Fibroblast of skin of back (primary cell): ENCODE measurements around the gene ZNF280D.

ENCODE experiments used
- DNase-seq: peaks from one replicate; pipeline ENCODE4 v3.0.0-alpha.2; 2013

The ZNF280D gene

DNA sequence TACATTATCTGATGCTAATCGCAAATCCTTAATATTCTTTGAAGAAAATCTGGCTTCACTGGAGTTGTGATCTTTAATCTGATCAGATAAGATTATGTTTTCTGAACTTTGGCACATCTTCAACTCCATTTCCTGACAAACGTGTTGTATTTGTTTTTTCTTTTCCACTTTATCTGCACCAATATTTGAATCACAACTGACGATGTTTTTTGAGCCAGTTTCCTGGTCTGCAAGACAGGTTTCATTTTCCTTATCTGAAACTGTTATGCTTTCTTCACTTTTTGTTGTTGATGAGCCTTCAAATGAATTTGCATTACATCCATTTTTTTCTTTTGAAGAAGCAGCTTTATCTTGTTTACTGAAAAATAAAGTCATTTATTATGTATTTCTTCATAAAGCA lies 101.5 kb downstream of the ZNF280D start:
- DNase-seq: no peak

DNA sequence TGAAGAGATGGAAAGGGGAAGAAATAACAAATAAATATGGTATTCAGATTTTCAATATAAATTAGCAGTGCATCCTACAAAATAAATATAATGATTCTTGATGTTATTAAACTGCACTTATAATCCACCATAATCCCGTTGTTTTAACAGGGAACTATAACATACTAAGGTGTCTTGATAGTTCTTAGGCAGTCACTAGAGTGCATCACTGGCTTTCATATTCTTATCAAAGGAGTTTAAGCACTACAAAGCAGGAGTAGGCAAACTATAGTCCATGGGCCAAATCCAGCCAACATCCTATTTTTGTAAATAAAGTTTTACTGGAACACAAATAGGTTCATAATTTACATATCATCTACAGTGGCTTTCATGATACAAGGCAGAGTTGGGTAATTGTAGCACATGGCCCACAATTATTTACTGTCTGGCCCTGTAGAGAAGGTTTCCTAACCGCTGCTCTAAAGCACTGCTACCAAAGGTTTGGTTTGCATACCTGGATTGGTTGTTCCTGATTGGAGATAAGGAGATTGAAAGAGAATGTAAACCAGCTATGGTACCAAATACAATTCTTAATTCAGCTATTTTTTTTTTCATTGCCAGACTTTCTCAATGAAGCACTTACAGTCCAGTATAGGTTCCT lies 104.3 kb downstream of the ZNF280D start:
- no peak for DNase-seq

DNA sequence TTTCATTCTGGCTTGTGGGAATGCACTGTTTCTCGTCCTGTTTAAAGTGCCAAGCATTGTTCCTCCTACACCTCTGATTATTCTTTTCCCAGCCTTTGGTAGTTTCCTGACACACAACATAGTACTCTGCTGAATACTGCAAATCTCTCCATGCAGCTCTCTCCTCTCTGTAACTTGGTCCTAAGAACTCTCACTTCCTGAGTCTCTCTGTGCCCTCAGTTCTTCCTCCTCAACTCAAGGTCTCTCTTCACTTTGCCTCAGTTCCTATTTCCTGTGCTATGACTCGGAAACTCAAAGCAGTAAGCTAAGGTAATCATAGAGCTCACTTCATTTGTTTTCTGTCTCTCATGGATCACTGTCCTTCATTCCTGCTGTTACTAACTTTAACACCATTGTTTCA lies 113.4 kb downstream of the ZNF280D start:
- no peak for DNase-seq

DNA sequence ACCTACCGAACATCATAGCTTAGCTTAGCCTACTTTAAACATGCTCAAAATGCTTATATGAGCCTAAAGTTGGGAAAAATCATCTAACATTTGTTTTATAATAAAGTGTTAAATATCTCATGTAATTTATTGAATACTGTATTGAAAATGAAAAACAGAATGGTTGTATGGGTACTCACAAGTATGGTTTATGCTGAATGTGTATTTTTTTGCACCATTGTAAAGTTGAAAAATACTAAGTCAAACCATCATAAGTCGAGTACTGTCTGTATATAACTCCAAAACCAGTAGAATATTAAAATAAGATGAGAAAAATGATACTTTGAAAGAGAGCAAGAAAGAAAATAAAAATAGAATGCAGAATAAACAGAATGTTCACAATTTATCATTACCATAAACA lies 115.7 kb downstream of the ZNF280D start:
- DNase-seq: no peak

DNA sequence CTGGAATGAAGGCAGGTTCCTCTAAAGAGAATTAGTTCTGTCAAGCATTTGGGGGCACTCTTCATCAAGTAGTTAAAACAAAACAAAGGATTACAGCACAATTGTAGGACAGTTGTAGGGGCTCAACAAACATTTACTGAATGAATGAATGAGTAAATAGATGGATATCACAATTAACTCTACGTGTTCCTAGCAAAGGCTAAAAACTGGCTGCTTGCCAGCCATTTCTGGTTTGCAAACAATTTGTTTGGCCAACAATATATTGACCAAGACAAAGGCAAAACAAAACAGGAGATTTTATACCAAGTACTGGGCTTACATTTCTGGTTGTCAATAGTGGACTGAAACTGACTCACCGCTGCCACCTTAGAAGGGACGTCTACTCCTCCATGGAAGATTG lies 116.8 kb downstream of the ZNF280D start:
- DNase-seq: no peak

DNA sequence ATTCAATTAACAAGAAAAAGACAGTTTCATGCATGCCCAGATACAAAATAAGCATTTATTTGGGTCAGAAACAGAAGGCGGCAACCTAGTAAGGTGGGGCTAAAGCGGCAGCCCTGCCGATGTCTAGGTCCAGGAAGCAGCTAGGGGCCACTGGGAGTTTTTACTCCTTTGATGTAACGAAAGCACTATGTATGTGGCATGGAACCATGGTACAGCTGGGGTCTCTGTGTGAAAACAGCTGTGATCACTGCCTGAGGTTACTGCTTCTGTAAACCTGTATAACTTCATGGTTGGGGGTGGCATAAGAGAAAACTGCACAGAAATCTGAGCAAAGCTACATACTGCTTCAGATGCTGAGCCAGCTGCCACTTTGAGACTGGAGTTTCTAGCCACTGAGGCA lies 119.5 kb downstream of the ZNF280D start:
- DNase-seq: no peak

DNA sequence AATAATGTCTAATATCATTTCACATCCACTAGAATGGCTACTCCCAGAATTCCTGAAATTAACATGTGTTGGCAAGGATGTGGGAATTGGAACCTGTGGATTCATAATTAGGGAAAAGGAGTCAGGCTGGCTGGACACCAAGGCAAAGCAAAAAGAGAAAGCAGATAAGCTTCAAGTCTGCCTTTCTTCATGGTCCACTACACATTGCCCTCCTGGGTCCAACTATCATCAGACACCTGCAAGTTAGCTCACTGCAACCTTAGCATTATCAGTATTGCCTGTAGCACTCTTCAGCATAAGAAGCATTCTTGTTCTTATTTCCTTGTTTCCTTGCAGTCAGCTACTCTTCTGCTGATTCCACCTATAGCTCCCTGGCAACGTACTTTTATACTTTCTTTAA lies 124.3 kb downstream of the ZNF280D start:
- DNase-seq: no peak

DNA sequence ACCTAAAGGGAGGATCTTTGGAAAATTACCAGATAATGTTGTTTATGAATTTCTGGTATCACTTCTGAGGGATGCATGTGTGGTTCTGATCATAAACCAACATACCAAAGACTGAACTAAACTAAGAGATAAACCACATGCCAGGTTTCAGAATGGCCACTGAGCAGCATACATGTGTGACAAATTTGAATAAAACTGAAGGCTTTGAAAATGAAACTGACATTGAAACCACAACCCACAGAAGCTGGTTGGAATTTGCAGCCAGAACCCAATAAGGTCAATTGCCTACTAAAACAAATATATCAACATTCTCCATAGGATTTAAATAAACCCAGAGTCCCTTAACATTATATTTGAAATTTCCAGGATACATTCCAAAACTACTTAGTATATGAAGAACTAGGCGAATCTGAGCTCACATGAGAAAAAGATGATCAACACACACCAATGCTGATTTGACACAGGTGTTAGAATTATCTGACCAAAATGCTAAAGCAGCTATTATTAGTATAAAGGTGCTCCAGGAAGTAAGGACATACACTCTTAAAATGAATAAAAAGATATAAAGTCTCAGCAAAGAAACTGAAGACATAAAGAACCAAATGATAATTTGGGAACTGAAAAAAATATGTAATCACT lies 125.0 kb downstream of the ZNF280D start:
- DNase-seq: peak; percentile 38

DNA sequence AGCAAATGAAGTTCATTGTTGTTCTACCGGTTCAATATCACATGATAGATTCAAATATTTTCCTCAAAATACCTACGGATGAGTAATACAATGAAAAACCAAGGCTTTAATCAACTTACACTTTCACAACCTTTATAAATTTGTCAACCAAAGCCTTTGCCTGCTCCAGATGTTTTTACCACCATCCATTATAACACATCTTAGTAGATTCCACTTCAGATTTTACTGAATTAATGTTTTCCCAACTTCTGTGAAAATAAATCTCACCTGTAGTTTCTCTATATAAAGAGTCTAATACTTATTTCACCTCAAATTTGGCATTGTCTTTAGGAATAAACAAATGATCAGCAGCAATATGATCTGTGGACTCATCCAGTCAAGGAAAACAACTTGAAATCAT lies 131.1 kb downstream of the ZNF280D start:
- DNase-seq: no peak

DNA sequence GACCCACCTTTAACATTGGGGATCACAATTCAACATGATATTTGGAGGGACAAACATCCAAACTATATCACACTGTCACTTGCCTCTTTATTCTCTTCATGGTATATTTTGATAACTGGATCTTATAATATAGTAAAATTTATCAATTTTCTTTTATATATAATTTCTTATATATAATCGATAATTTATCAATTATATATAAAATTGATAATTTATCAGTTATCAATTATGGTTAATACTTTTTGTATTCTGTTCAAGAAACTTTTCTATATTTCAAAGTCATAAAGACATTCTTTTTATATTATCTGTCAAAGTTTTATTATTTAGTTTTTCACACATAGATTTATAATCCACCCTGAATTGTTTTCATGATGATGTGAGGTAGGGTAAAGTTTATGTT lies 132.9 kb downstream of the ZNF280D start:
- no peak for DNase-seq

DNA sequence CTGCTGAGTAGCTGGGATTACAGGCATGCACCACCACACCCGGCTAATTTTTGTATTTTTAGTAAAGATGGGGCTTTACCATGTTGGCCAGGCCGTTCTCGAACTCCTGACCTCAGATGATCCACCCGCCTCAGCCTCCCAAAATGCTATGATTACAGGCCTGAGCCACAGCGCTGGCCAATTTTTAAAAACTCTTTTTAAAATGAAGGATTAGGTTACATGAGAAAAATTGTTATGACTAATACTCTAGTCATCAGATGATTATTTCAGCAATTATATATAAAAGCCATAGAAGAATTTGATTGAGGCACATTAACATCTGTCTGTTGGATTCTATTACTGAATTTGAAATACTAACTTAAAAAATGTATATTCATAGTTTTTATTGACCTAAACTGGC lies 134.3 kb downstream of the ZNF280D start:
- DNase-seq: peak; percentile 74

DNA sequence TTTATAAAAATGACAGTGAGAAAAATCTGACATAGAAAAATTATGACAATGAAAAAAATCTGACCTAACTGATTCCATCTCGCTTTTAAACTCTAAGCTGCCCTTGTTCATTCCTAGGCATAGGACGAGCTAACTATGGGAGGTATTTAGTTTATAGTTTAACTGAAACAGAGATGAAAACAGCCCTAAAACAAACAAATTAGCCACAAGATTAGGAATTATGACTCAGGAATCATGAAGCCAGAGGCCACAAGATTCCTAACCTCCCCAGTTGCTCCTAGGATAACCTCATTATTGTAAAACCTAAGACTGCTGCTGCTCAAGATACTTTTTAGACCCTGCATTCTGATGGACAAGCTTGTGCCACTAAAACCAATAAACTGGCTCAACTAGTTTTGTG lies 145.6 kb downstream of the ZNF280D start:
- DNase-seq: peak; percentile 32

DNA sequence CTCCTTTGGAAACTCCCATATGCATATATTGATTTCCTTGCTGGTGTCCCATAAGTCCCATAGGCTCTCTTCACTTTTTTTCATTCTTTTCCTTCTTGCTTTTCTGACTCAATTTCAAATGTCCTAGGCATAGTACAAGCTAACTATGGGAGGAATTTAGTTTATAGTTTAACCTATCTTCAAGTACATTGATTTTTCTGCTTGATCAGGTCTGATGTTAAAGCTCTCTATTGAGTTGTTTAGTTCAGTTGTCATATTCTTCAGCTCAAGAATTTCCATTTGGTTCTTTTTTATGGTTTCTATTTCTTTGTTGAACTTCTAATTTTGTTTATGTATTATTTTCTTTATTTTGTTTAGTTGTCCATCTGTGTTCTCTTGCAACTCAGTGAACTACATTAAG lies 147.1 kb downstream of the ZNF280D start:
- DNase-seq: no peak

DNA sequence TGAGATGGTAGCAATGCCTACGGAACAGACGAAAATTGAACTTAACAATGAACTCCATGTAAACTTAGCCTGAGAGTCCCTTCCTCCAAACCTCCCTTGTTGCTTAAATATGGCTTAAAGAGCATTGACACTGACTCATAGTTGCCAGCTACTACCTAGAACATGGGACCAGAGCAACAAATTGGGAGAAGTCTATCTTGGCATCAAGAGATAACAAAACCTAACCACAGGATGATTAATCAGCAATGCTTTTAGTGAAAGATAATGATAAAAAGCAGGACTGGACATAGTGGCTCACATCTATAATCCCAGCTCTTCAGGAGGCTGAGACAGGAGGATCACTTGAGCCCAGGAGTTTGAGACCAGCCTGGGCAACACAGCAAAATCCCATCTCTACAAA lies 150.5 kb downstream of the ZNF280D start:
- DNase-seq: peak; percentile 1
